NB4 (cell line): ENCODE measurements around the gene TECTA.

Experiments
- DNase-seq: peaks from one replicate; pipeline ENCODE4 v3.0.0; 2010; ENCODE audit warnings: low read depth
- H3K4me3 ChIP-seq: one replicate; pipeline ENCODE4 v1.5.1; 2011; ENCODE audit warnings: mild to moderate bottlenecking, low read depth, low read length, moderate library complexity
- CTCF ChIP-seq: IDR thresholded peaks from one replicate; pipeline ENCODE4 v1.5.1; 2012; ENCODE audit warnings: low read depth, low read length
- MAX ChIP-seq: IDR thresholded peaks from 2 replicates; pipeline ENCODE4 v1.6.1; 2011; ENCODE audit warnings: low read depth, low read length
- MYC ChIP-seq: IDR thresholded peaks from 2 replicates; pipeline ENCODE4 v1.6.1; 2011; ENCODE audit warnings: low read depth, low read length
- POLR2A ChIP-seq: IDR thresholded peaks from 2 replicates; pipeline ENCODE4 v1.6.1; 2011; ENCODE audit warnings: mild to moderate bottlenecking; ENCODE audit not compliant: insufficient read length; ENCODE audit errors: extremely low read depth

The TECTA gene

GRCh38 chr11:121132211-121132976 lies 31.4 kb downstream of the TECTA start:
- H3K4me3 ChIP-seq, result no peak overlapping the region
- no peak for DNase-seq

GRCh38 chr11:121134741-121135312 lies 33.8 kb downstream of the TECTA start:
- no peak for DNase-seq
- H3K4me3 ChIP-seq, result no peak overlapping the region
- no peak for TF ChIP-seq CTCF
- no peak for TF ChIP-seq POLR2A
- no peak for TF ChIP-seq MAX
- TF ChIP-seq MYC, result no peak

More at GRCh38 chr11:121132211-121132976, 31.4 kb downstream of the TECTA start:
- TF ChIP-seq CTCF (no peak), MAX (no peak), POLR2A (no peak), MYC (no peak)

- DNase-seq, result no peak
- H3K4me3 ChIP-seq, result no peak overlapping the region
- no peak for TF ChIP-seq MYC
- no peak for TF ChIP-seq POLR2A
- TF ChIP-seq CTCF, result no peak
- TF ChIP-seq MAX, result no peak
Measured at GRCh38 chr11:121137005-121137404, 36.0 kb downstream of the TECTA start.

- H3K4me3 ChIP-seq, result no peak overlapping the region
- no peak for DNase-seq
- no peak for TF ChIP-seq MAX
- no peak for TF ChIP-seq MYC
- TF ChIP-seq POLR2A, result no peak
- TF ChIP-seq CTCF, result no peak
Measured at GRCh38 chr11:121138259-121138658, 37.2 kb downstream of the TECTA start.

- no peak for TF ChIP-seq MYC
- TF ChIP-seq MAX, result no peak
- TF ChIP-seq CTCF, result no peak
- no peak for TF ChIP-seq POLR2A
- no peak for DNase-seq
- H3K4me3 ChIP-seq, result no peak overlapping the region
Measured at GRCh38 chr11:121140369-121140768, 39.3 kb downstream of the TECTA start.
